ENCODE results near the gene HSD11B1.
A peak's percentile ranks its signal among the peaks of the same experiment; 100 is the strongest.
"Not testable (repeated sequence)": the region's sequence is repeated elsewhere in the genome, so short reads cannot be mapped to it uniquely, and the experiment has no call there.

Gene HSD11B1

DNA sequence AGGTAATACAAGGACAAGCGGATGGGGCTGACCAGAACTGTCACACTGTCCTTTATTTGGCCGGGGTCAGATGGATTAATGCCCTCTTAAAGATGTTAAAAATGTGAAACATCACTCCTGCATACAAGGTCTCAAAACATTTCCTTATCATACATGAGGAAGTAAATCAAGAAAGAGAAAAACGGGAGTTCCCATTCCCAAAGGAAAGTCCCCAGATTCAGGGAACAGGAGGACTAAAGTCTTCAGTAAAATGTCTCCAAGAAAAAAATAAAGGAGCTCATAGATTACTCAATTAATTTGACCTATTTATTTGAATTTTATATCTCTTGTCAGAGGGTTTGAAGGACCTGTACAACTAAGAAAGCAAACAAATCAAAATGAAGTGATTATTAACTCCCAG lies 13.4 kb upstream of the HSD11B1 start:
- DNase-seq (ENCODE audit: low read depth), result no peak

DNA sequence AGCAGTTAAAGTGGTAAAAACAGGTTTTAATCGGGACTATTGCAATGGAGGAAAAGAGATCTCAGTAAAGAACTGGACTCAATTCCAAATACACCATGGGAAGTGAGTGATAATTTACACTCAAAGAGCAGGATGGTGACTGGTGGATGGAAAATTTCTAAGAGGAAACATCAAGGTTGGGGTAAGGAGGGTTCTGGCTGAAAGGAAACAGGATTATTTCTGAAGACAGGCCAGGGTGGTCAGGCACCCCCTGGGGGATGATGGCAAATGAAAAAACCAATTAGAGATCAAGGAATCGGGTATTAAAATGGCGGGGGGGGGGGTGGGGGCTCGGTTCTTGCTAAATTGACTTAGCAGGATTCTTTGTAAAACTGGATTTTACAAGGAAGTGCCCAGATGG lies 12.3 kb upstream of the HSD11B1 start:
- DNase-seq (ENCODE audit: low read depth), result no peak

DNA sequence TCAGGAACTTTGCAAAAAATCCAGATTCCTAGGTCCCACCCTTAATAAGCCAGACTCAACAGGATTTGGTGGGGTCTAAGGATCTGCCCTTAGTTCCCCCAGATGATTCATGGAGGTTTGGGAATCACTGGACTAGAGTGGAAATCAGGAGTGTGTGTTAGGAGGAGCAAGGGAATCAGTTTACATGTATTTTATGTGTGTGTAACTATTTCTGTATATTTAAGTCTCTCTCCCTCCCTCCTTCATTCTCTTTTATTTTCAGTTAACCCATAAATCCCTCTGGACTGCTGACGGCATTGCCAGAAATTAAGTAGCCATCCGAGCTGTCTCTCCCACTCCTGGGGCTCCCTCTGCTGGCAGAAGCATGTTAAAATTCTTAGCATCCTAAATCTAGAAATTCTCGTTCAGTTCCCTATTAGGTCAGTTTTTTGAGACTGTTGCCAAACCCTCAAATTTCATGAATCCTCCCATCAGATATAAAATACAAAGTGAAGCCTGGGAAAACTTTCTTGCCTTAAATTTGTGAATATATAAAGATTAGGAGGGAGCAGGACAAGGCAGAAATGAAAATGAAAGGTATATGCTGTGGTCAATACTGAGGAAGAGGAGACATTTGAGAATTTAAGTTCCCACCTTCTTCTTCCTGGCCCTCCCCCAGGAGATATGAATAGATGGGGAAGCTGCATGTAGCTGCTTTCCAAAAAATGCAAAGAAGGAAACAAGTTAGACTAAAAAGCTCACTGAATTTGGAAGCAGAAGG lies 11.7 kb upstream of the HSD11B1 start:
- peak; percentile 38 for DNase-seq (ENCODE audit: low read depth)

DNA sequence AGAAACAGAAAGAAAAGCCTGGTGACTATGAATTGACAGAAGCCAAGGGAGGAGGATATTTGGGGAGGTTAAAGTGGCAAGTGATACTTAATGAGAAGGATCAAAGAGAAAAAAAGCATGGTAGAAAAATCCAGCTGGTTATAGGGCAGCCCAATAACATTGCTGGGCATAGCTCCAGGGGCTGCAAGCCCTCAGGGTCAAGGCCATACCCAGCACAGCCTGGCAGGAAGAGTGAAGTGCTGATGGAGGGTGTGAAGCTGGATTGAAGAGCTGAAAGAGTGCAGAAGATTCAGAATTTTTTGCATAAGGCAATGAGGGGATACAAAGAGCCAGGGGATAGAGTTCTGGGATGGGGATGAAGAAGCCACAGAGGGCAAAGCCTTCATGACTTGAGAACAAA lies 8.0 kb upstream of the HSD11B1 start:
- no peak for DNase-seq (ENCODE audit: low read depth)

DNA sequence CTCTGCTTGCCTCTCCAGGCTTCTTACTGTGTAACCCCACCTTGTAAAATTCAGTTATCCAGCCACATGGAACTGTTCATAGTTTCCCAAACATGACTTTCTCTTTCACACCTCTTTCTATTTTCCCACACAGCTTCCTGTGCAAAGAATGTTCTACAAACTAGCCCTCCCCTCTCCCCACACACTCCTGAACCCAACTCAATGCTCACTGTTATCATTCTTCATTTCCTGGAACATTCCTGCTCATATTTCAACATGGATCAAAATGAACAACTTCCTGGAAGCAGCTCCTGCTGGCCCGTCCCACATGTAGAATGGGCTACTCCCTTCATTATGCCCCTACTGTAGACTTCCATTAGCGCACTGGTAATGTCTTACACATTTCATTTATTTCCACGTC lies 7.5 kb upstream of the HSD11B1 start:
- no peak for DNase-seq (ENCODE audit: low read depth)

GRCh38 chr1:209700686-209701085 lies 4.0 kb upstream of the HSD11B1 start:
- not testable (repeated sequence) for DNase-seq (ENCODE audit: low read depth)

- DNase-seq (ENCODE audit: low read depth), result no peak
Measured at GRCh38 chr1:209702832-209703231, 1.8 kb upstream of the HSD11B1 start.

DNA sequence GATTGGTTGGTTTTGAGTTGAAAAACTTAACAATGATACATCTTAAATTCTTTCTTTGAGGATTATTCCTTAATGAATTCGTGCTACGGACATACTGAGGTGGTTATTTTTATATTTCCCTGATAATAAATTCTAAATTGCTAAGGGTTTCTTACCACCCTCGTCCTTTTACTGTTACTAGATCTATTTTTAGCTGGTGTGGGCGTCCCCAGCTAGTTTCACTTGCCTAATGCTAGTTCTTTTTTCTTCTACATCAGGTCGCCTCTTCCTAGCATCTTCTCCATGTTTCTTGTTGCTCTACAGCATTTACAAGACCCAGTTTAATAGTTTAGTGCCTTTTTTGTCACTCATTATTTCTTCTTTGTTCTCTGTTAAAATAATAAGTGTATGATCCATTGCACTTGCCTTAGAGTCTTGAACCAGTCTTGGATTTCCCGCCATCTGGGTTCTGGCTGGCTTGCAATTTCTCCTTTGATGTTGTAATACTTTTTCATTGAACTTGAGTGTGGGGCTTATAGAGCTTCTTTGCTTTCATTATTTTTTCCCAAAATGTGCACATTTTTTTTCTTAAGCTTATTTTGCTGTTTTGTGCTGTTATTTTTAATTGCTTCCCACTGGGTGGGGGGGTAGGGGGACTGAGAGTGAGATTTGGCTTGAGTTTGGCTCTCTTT lies 677 bp upstream of the HSD11B1 start:
- no peak for DNase-seq (ENCODE audit: low read depth)

DNA sequence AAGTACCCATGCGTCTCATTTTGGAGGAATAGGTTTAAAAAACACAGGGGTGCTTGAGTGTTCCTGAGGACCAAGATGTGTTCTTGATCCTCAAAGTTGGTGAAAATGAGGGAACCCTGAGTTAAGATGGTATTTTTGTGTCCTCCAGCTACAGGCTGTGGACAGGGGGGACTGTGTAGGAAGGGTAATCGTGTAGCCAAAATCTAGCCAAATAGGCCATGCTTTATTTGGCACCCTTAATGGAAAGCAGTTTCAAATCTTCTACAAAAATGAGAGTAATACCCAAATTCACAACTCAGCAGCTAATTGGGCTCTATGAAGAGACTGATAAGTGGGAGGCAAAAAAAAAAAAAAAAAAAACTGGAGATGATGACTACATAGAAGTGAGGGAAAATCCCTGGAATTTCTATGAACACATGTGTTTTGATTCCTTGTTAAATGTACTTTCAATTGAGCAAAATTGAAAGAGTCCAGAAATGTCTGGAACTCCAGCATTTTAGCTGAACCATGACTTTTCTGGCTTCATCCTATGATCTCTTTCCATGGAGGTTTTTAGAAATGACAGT lies 470 bp downstream of the HSD11B1 start:
- no peak for DNase-seq (ENCODE audit: low read depth)

GRCh38 chr1:209706622-209707021 lies 2.0 kb downstream of the HSD11B1 start:
- DNase-seq (ENCODE audit: low read depth), result no peak

GRCh38 chr1:209707308-209707707 lies 2.7 kb downstream of the HSD11B1 start:
- DNase-seq (ENCODE audit: low read depth), result no peak

GRCh38 chr1:209708297-209708696 lies 3.7 kb downstream of the HSD11B1 start:
- DNase-seq (ENCODE audit: low read depth), result no peak

- no peak for DNase-seq (ENCODE audit: low read depth)
Measured at GRCh38 chr1:209710093-209710492, 5.4 kb downstream of the HSD11B1 start.

DNA sequence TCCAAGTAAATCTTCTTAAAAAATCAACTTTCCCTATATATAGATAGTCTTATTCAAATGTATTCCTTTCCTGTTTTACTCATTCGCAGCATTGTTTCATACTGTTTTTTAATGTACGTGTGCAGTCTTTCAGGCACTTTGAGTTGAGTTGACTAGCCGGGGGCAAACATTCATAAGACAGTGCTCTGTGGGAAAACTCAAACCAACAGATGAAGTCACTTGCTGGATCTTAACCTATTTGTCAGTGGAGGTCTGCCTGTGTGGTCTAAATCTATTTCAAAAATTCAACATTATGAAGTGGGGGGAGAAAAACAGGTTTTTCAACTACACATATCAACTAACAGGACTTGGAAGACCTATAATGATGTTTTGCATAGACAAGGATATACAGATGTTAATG lies 6.2 kb downstream of the HSD11B1 start:
- no peak for DNase-seq (ENCODE audit: low read depth)

DNA sequence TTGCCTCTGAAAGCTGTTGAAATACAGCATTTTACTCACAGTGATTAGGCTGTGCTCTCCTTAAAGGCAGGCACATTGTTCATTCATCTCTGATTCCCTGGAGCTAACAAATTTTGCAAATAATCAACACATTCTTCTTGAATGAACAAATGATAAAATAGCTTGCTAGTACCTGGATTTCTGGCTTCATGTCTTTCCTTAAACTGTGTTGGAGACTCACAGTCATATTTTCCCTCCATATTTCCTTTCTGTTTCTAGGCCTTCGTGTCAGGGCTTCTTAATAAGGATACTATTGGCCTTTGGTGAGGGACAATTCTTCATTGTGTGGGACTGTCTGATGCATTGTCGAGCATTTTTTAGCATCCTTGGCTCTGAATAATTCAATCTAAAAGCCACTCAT lies 9.7 kb downstream of the HSD11B1 start:
- DNase-seq (ENCODE audit: low read depth), result no peak

DNA sequence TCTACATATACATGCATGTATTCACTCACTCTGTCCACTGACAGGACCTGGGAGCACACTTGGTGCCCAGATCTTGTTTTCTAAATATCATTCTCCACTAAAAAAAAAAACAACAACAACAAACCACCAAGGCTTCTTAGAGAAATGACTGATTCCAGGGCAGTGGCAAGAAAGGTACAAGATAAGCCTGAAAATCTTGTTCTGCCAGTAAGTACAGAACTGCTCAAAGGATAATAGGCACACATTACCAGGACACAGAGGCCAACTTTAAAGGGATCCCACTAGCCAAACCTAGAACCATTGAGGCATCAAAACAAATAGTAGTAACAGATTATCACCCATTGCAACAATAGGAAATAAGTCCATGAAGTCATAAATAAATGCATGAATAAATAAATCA lies 10.7 kb downstream of the HSD11B1 start:
- no peak for DNase-seq (ENCODE audit: low read depth)

DNA sequence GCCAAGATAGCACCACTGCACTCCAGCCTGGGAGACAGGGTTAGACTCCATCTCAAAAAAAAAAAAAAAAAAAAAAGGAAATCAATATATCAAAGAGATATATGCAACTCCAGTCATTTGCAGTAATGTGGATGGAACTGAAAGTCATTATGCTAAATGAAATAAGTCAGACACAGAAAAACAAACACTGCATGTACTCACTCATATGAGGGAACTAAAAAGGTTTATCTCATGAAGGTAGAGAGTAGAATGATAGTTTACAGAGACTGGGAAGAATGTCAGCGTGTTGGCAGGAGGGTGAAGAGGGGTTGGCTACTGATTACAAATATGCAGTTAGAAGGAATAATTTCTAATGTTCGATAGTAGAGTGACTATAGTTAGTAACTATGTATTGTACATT lies 13.2 kb downstream of the HSD11B1 start:
- DNase-seq (ENCODE audit: low read depth), result no peak

GRCh38 chr1:209720326-209720725 lies 15.7 kb downstream of the HSD11B1 start:
- DNase-seq (ENCODE audit: low read depth), result no peak

GRCh38 chr1:209720826-209721225 lies 16.2 kb downstream of the HSD11B1 start:
- no peak for DNase-seq (ENCODE audit: low read depth)

DNA sequence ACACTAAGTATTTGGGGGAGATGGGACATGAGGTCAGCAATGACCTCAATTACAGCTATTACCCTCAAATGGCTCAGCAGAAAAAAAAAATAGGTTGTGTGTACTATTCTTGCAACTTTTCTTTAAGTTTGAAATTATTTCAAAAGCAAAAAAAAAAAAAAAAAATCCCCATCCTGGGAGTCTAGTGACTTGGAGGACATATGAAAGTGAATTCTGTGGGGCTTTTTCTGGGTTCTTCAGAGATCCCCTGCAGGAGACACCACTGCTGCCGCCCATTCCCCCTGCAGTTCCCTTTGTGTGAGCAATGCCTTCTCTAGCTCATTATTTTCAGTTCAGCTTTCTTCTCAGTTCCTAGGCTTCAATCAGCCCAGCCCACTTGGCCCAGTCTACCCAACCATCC lies 16.7 kb downstream of the HSD11B1 start:
- no peak for DNase-seq (ENCODE audit: low read depth)

- DNase-seq (ENCODE audit: low read depth), result no peak
Measured at GRCh38 chr1:209723265-209723664, 18.6 kb downstream of the HSD11B1 start.

- no peak for DNase-seq (ENCODE audit: low read depth)
Measured at GRCh38 chr1:209723756-209724693, 19.4 kb downstream of the HSD11B1 start.
